NCI-H774 (cell line): Measurements from ENCODE around the gene DMD.
"Not testable (repeated sequence)": the region's sequence is repeated elsewhere in the genome, so short reads cannot be mapped to it uniquely, and the experiment has no call there.

ENCODE experiments used
- DNase-seq: peaks from one replicate; lab custom pipeline; 2025; lab: John Stamatoyannopoulos, UW

The DMD gene

DNA sequence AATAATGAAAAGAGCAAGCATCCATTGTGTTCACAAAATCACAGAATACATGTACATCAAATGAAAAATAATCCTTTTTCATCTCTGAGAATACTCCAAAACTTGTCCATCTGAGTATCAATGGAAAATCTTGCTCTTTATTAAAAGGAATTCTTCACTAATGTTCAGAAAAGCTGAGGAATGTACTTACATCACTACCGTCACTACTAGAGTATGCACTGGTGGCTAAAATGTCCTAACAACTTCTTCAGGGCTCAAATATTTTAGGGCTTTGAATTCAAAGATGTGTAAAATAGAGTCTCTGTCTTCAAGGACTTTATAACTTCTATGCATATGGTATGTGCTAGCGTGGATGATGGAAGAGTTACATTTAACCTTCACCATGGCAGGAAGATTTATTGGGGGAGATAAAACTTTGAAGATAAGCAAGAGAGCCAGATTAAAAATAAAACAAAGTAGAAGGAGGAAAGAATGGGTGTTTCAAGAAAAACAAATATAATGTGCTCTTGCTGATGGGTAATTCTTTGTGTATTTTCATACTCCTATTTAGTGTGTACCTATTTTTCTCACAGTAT lies 55.1 kb downstream of the DMD start:
- no peak for DNase-seq

DNA sequence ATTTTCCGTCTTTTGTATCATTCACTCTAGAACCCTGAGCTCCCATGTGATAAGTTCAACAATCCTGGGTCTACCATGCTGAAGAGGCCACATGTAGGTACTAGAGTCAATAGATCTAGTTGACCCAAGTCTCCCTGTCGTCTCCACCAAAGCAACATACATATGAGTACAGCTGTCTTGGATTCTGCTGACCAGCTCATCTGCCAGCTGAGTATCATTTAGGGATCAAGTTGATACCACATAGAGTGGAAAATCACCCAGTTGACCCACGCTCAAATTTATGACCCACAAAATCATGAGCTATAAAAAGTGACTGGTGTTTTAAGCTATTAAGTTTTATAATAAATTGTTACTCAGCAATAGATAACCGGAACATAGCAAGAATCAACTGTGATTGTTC lies 61.8 kb downstream of the DMD start:
- no peak for DNase-seq

DNA sequence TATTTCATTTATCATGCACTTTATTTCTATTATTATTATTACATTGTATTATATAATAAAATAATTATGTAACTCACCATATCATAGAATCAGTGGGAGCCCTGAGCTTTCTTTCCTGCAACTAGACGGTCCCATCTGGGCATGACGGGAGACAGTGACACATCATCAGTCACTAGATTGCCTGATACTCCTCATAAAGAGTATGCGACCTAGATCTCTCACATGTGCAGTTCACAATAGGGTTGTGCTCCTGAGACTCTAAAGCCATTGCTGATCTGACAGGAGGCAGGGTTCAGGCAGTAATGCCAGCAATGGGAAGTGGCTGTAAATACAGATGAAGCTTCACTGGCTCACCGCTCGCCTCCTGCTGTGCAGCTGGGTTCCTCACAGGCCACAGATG lies 62.3 kb downstream of the DMD start:
- no peak for DNase-seq

DNA sequence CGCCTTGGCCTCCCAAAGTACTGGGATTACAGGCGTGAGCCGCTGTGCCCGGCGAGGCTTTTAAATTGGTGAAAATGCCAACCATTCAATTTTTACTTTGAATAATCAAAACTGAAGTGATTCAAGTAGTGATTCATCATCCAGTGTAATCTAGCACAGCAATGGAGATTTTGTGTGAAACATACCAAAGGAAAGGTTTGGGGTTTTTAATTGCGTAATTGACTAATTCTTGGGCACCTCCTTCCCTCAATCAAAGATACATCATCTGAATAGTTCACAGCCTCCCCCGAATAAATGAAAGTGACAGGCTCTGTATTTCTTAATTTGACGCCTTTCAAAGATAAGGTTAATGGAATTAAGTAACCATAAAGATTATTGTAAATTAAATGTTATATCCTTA lies 69.0 kb downstream of the DMD start:
- DNase-seq: no peak

DNA sequence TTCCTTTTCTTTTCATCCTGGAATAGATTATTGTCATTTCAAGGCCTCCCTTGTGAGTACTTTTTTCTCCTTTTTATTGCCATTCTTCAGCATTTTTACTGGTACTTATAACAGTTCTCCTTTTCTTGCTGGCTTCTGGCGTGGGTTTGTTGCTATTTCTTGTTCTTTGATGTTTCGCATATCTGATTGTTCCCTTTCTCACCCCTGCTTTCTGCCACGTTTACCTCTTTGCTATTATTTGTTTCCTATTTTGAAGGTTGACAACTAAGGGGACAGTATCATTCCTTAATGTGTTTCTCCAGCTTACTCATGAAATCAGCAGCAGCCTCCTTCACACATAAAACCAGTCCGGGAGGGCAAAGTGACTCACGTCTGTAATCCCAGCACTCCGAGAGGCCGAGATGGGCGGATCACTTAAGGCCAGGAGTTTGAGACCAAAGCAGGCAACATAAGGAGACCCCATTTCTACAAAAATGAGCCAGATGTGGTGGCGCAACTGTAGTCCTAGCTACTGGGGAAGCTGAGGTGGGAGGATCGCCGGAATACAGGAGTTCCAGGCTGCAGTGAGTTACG lies 72.6 kb downstream of the DMD start:
- DNase-seq: no peak

DNA sequence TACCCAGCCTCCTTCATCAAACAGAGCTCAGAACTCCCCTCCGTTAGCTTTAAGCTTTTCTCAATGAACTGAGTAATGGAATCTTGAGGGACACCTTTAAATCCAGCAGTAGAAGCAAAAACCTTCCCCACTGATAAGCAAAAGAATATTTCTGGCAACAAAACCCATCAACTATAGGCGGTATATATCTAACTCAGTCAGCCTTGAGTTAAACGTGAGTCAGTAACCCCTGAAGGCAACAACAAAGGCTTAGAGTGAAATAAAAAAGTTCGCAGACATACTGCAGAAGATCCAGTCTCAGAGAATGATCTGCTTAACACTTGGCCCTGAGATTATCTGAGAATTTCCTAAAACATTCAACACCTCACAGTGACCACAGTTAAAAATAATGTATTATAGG lies 77.2 kb downstream of the DMD start:
- no peak for DNase-seq

DNA sequence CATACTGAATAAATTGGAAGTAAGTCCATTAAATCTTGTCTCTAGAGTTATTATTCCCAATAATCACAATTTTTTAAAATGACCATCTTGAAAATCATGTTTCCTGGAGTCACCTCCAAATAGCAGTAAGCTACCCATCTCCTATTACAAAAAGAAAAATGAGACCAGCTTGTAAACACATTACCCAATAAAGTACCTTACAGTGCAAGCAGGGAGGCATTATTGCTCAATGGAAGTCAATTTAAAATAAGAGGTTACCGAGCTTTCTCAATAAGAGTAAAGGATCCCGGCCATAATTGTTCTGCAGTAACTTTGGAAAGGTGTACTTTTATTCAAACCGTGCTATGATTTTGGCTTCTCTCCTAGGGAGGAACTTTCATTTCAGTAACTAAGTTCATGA lies 78.0 kb downstream of the DMD start:
- no peak for DNase-seq

DNA sequence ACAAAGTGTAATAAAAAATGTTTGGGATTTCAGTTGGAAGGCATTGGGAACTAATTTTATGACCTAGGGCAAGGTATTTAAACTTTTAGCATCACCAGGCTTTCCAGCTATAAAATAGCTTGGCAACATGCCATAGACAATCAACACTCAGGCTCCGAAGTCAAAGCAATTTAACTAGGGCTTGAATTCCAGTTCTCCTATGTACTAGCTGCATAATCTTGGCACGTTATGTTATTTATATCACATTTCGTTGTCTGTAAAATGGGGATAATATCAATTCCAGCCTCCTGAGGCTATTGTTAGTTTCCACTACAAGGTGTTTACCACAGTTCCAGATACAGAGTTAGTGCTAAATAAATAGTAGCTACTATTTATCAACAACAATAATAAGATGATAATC lies 78.8 kb downstream of the DMD start:
- no peak for DNase-seq

DNA sequence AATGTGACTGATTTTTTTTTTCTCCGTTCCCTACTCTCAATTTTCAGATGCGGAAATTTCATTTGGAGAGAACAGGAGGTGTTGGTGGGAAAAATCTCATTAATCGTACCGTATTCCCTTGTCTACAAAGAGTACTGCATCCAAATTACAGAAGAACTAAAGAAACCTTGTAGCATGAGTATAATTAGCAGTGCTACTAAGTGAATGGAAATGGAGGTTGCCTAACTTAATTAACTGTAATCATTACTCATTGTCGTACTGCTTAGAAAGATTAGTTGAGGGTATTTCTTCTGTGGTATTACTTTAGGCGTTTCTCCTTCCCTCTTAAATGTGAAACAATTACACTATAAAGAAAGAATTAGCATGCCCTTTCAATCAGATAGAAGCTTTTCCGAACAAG lies 81.7 kb downstream of the DMD start:
- no peak for DNase-seq

DNA sequence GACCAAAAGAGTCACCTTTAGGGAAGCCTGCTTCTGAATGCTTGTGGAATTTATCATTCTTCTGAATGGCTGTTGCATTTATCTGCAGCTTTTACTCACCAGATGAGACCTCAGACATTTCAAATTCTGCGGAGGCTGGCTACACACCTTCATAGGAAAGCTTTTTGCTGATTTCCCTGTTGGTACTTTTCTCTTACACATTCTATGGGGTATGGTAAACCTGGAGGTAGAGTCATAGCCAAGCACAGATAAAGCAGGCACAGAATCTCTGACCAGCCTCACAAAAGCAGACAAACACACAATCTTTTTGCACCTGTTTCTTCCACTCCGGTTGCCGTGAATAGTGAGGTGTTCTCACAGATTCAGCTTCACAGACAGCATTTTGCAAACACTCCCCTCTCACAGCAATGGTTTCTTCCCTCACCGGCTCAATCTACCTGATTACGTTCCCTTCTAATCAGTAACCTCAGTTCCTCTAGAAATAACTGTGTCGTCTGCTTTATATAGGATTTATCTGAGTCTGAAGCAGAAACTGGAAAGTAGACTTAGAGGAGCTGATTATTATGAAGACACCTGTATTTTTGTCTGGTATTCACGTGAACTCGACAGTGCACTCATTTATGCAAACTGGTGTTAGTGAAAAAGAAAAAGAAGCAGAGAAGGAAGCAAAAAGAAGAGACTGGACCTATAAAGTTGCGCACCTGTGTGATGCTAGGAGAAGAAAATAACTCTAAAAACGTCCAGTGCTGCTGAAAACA lies 83.1 kb downstream of the DMD start:
- DNase-seq: no peak

DNA sequence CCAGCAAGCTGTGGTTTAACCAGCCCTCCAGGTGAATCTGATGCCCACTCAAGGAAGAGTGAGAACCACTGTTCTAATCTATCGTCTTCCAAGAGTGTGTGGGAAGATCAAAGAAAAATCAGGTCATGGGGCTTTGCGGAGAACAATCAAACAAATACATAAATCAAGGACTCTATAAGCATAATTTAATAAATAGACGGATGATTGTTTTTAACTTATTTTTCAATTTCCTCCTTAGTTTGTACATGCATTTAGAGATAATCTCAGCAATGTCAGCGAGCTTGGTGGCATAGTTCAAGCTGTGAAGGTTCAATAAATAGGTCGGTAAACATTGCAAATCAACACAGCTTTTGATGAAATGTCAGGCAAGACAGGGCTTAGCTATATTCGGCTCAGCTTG lies 84.9 kb downstream of the DMD start:
- no peak for DNase-seq

DNA sequence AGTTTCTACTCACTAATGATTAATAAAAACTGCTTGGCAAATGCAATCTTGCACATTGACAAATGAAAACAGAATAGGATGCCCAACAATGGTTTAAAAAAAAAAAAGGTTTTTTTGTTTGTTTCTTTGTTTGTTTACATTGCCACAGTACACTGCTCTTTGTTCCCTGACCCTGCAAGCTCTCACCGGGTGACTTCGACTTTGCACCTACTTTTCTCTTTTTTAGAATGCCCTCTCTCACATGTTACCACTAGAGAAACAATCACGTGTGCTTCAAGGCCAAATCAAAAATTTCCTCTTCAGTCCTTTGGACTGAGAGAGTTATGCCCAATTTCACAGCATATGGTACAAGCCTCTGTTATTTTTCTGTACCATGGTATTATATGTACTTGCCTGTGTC lies 101.5 kb downstream of the DMD start:
- DNase-seq: no peak

DNA sequence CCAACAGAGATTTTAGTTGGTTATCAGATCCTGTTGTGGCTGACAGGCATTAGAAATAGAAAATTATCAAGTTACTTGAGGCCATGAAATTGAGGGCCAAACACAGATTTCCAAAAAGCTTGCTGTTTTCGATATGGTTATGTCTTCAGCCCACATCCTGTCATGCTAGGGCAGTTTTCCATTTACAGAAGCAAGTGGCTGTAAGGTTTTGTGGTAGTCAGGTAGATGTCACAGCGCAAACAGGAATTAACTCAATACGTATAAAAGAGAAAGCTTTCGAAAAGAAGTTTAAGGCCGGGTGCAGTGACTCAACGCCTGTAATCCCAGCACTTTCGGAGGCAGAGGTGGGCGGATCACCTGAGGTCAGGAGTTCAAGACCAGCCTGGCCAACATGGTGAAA lies 104.6 kb downstream of the DMD start:
- DNase-seq: no peak

DNA sequence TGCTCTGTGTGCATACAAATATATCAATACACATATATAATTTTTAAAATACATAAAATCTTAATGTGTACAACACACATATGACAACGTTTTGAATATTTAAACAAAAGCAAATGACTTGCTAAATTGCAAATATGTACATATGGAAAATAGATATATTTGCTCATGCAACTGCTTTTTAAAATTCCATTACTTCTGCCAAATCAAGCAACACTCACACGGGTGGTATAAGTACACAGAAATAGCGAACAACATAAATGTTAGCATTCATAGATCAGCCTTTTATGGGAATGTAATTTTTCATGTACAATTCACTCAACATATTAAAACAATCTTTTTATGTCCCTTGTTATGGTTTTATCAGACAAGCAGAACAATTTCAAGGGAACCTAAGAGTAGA lies 116.3 kb downstream of the DMD start:
- no peak for DNase-seq

DNA sequence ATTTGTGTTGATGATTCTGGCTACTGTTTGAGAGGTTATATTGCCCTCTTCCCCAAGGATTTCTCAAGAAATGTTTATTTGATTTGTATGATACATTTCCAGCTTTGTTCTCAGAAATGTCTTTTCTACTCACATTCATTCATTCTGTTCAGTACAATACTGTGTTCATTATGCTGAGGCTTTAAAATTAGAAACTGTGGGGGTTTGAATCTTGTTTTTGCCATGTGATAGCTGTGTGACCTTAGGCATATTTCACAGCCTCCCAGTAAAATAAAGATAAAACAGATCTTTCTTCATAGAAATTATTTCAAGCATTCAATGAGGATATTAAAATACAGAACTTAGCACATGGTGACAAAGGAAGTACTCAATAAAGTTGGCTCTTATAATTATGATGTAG lies 123.9 kb downstream of the DMD start:
- DNase-seq: no peak

DNA sequence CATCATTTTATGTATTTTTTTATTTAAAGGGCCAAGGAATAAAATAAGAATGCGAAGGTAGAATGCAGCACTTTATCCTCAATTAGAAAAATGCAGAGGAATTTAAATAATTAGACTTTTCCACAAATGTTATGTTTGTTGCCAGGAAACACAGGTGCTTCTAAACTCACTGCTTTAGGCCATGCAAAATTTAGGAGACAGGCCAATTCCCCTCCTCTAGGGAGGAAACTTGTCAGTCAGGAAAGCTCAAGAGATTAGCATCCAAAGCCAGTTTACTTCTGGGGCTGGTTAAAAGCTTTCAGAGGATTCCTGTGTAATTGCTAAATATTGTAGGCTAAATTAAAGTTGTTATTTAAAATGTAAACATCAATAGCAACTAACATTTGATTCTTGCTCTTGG lies 124.5 kb downstream of the DMD start:
- no peak for DNase-seq

DNA sequence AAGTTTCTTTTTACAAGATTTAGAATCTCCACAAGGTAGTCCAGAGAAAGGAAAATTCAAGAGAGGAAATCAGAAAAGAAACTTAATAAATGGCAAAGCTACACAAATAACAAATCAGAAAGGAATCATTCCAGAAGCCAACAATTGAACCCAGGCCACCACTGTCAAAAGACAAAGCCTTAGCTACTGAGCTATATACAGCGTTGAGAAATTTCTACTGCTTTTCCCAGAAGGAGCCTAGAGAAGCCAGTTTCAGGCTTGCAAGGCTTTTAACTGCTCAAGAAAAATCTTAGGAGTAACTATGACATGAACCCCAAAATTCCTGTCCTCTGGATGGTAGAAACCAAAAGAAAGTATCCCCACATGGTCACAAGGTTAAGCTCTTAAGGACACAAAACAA lies 129.0 kb downstream of the DMD start:
- no peak for DNase-seq

DNA sequence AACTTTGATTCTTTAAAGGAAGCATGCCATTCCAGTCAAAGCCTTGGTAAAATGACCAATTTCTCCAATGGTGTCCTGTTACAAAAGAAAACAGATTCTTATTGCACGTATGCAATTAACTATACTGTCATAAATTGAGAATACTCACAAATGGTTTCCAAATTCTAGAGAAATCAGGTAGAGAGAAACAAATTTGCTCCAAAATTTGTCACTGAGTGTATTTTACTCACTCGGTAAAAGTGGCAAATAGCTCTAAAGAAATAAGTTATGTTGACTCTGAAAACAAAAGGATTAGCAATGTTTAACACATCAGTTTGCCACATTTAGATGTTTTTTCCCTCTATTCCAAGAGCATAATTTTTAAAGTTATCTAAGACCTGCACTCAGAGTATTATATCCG lies 133.1 kb downstream of the DMD start:
- DNase-seq: no peak

DNA sequence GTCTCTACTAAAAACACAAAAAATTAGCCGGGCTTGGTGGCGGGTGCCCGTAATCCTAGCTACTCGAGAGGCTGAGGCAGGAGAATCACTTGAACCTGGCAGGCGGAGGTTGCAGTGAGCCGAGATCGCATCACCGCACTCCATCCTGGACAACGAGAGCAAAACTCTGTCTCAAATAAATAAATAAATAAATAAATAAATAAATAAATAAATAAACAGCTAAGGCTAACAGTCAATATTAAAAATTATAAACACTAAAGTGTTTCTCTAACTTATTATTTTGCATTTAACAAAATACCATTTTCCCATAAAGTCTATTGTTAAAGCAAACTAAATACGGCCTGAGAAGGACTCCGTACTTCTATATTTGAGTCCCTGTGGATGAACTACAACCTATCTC lies 137.7 kb downstream of the DMD start:
- not testable (repeated sequence) for DNase-seq

DNA sequence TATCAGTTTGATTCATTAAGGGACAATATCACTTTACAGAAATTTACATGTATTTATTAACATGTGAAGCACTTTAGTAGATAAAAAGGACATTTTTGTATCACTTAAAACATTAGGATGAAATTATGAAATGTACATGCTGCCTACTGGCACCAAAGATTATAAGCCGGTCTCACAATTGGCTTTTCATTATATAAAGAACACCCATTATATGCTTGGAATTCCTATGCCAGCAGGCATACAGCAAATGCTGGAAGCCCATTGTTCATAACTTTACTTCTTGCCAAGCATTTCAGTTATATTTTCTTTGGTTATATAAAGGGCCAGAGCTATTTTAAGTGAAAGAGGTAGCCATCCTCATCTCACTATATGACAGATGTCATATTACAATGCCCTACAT lies 145.9 kb downstream of the DMD start:
- DNase-seq: no peak

DNA sequence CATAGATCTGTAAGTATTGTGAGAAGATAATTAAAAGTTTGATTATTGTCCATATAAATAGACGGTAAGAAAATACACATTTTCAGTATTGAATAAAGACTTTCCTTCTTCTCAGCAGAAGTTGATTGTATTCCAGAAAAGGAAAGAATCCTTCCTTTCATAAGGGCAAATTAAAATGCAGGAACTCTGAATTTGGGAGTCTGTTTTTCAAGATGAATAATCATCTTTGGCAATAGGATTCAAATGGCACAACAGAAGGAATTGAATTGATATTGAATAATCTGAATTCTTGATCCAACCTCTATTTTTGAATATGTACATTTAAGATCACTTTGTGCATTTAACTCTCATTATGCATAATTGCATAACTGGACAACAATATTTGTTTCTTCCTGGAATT lies 149.3 kb downstream of the DMD start:
- DNase-seq: no peak

DNA sequence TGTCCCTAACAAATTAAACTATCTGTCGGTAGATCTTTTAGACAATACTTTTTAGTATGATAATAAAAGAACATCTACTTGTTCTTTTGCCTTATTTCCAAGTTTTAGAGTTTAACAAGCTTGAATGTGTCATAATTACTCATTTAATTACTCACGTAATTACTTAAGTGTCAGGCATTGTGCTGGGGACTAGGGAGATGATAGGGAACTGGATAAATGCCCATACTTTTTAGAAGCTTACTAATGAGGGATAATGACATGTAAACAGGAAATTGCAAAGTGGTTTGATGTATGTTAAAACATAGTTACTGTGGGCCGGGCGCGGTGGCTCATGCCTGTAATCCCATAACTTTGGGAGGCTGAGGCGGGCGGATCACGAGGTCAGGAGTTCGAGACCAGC lies 158.3 kb downstream of the DMD start:
- no peak for DNase-seq

DNA sequence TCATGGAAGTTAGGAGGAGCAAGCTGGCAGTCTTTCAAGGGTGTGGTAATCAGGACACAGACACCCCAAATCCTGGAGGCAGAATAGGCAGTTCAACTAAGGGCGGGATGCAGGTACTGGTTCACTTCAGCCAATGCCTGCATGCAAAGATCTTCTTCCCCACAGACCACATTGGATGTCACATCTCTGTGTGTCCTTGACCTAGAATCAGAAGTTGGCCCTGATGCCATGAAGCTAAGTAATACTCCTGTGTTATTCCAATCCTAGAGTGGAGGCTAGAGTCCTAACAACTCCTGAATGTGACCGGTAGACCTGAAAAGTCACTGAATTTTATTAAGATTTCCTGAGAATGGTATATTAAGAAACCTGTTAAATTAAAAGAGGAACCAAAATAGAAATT lies 165.5 kb downstream of the DMD start:
- DNase-seq: no peak

DNA sequence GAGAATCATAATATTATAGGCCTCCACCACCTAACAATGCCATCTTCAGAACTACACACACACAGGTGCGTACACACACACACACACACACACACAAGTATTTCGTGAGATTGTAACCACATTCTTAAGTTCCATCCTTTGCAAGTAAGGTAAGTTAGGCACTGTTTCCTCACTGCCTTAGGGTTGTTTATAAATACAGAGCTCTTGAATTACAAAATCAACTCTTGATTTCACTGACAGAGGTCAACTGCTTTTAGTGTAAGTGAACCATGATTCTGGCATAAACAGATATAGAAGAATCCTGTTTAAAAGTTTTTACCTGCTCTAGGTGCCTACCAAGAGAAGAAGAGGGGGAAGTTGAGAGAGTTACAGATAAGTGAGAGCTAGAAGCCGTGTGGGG lies 166.1 kb downstream of the DMD start:
- DNase-seq: no peak
